HUES64 (cell line): ENCODE data around the gene PRKG2.
A peak's percentile ranks its signal among the peaks of the same experiment; 100 is the strongest.

ENCODE experiments used
- H3K27ac ChIP-seq: 2 replicates; pipeline ENCODE4 v1.7.0; 2013; ENCODE audit warnings: low read depth, low read length, inconsistent platforms
- H3K27me3 ChIP-seq: 2 replicates; pipeline ENCODE4 v1.6.1; 2013; ENCODE audit warnings: mild to moderate bottlenecking, low read length; ENCODE audit not compliant: insufficient read depth
- H3K36me3 ChIP-seq: 2 replicates; pipeline ENCODE4 v1.6.1; 2013; ENCODE audit warnings: mild to moderate bottlenecking, low read length; ENCODE audit not compliant: insufficient read depth
- H3K4me1 ChIP-seq: 2 replicates; pipeline ENCODE4 v1.6.1; 2013; ENCODE audit warnings: mild to moderate bottlenecking, low read length, moderate library complexity; ENCODE audit not compliant: insufficient read depth
- H3K4me3 ChIP-seq: 2 replicates; pipeline ENCODE4 v1.5.1; 2013; ENCODE audit warnings: mild to moderate bottlenecking, low read length, moderate library complexity
- H3K9ac ChIP-seq: 2 replicates; pipeline ENCODE4 v1.6.1; 2013; ENCODE audit warnings: mild to moderate bottlenecking, low read depth, low read length
- H3K9me3 ChIP-seq: 2 replicates; pipeline ENCODE4 v1.6.1; 2013; ENCODE audit warnings: low read depth, low read length; ENCODE audit not compliant: insufficient read depth
- WGBS: fragments of 150-250, 120-280 bp; methylation state at CpG from one replicate; pipeline ENCODE4 v1.1.7; 2013; ENCODE audit warnings: missing lambda C conversion rate; 5-methylcytosine and 5-hydroxymethylcytosine counted together

PRKG2 gene

DNA sequence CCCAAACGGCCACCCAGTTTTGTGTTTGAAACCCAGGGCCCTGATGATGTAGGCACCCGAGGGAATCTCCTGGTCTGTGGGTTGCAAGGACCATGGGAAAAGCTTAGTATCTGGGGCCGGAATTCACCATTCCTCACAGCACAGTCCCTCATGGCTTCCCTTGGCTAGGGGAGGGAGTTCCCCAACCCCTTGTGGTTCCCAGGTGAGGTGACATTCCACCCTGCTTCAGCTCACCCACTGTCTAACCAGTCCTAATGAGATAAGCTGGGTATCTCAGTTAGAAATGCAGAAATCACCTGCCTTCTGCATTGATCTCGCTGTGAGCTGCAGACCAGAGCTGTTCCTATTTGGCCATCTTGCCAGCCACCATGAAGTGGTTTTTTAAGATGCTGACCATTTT, 84.0 kb downstream of the PRKG2 start:
- Histone ChIP-seq H3K27me3 (no peaks in the 10 kb centered on the region), H3K27ac (no peak overlapping the region), H3K4me1 (no peaks in the 10 kb centered on the region), H3K9ac (no peak overlapping the region), H3K36me3 (no peaks in the 10 kb centered on the region), H3K9me3 (no peaks in the 10 kb centered on the region), H3K4me3 (no peak overlapping the region)
- 88% methylated on average over 4 of the region's 4 CpGs for WGBS

DNA sequence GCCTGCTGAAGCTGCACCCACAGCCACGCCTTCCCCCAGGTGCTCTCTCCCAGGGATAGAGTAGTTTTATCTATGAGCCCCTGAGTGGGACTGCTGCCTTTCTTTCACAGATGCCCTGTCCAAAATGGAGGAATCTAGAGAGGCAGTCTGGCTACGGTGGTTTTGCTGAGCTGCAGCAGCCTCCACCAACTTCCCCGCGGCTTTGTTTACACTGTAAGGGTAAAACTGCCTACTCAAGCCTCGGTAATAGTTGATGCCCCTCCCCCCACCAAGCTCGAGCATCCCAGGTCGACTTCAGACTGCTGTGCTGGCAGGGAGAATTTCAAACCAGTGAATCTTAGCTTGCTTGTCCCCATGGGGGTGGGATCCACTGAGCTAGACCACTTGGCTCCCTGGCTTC, 84.5 kb downstream of the PRKG2 start:
- no peaks in the 10 kb centered on the region for H3K27me3 ChIP-seq
- H3K4me1 ChIP-seq: no peaks in the 10 kb centered on the region
- H3K9ac ChIP-seq: 0 out of 2 replicates have a peak overlapping the region, but pooled peaks have one; percentile 40
- H3K36me3 ChIP-seq: no peaks in the 10 kb centered on the region
- no peak overlapping the region for H3K4me3 ChIP-seq
- no peaks in the 10 kb centered on the region for H3K9me3 ChIP-seq
- no peak overlapping the region for H3K27ac ChIP-seq
- WGBS: 49% methylated on average over 7 of the region's 7 CpGs

DNA sequence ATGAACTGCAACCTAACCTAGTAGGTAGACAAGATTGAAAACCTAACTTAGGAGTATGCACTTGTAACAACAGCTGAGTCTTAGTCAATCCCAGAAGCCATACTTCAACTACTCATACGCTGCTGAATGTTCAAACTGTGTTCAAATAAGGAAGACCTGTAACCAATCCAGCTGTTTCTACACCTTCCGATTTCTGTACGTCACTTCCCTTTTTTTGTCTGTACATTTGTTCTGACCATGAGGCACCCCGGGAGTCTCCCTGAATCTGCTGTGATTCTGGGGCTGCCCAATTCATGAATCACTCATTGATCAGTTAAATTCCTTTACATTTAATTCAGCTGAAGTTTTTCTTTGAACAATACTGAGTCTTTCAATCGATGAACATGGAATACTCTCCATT, 95.0 kb downstream of the PRKG2 start:
- Histone ChIP-seq H3K27me3 (no peaks in the 10 kb centered on the region), H3K36me3 (no peaks in the 10 kb centered on the region)
- WGBS: 94% methylated on average over 5 of the region's 5 CpGs

DNA sequence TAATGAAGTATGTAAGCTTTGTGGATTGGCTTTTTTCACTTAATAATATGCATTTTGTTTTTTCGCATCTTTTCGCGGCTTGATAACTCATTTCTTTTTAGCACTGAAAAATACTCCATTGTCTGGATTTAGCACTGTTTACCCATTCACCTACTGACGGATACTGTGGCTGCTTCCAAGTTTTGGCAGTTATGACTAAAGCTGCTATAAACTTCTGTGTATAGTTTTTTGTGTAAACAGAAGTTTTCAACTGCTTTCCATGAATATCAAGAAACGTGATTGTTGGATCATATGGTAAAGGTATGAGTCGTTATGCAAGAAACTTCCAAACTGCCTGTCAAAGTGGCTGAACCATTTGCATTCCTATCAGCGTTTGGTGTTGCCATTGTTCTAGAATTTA, 96.9 kb downstream of the PRKG2 start:
- Histone ChIP-seq H3K9ac (no peak overlapping the region), H3K4me3 (no peak overlapping the region), H3K27me3 (no peaks in the 10 kb centered on the region), H3K4me1 (0 out of 2 replicates have a peak, but pooled peaks cover 4% of the 10 kb centered on the region), H3K36me3 (no peaks in the 10 kb centered on the region), H3K27ac (no peak overlapping the region), H3K9me3 (no peaks in the 10 kb centered on the region)
- 88% methylated on average over 7 of the region's 7 CpGs for WGBS

More for the DNA sequence above, 95.0 kb downstream of the PRKG2 start:
- H3K4me3 ChIP-seq: no peak overlapping the region
- no peaks in the 10 kb centered on the region for H3K9me3 ChIP-seq
- no peak overlapping the region for H3K9ac ChIP-seq
- 0 out of 2 replicates have a peak, but pooled peaks cover 4% of the 10 kb centered on the region for H3K4me1 ChIP-seq
- H3K27ac ChIP-seq: no peak overlapping the region

DNA sequence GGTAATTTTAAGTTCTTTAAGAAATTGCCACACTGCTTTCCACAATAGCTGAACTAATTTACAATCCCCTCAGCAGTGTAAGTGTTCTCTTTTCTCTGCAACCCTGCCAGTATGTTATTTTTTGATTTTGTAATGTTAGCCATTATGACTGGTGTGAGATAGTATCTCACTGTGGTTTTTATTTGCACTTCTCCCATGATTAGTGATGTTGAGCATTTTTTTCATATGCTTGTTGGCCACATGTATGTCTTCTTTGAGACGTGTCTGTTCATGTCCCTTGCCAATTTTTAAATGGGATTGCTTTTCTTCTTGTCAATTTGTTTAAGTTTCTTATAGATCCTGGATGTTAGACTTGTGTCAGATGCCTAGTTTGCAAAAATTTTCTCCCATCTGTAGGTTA, 98.5 kb downstream of the PRKG2 start:
- Histone ChIP-seq H3K36me3 (no peaks in the 10 kb centered on the region), H3K27me3 (no peaks in the 10 kb centered on the region), H3K4me1 (0 out of 2 replicates have a peak, but pooled peaks cover 4% of the 10 kb centered on the region), H3K9me3 (no peaks in the 10 kb centered on the region), H3K4me3 (no peak overlapping the region), H3K27ac (no peak overlapping the region), H3K9ac (no peak overlapping the region)
- 95% methylated on average over 1 of the region's 1 CpG for WGBS

DNA sequence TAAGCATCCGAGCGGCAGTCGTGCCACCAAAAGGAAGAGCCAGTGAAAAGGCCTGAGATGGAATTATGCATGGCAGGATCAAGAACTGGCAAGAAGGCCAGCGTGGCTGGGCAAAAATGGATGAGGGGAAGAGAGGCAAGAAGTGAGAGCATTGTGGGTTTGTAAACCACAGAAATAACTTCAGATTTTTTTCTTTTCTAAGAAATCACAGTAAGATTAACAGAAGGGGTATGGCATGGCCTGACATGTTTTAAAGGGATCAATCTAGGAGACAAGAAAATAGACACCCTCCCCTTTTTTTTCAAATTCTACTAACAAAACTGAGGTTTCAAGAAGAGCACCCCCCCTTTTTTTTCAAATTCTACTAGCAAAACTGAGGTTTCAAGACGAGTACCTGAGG, 102.0 kb downstream of the PRKG2 start:
- Histone ChIP-seq H3K27me3 (no peaks in the 10 kb centered on the region), H3K4me1 (no peaks in the 10 kb centered on the region), H3K9me3 (no peaks in the 10 kb centered on the region), H3K36me3 (no peaks in the 10 kb centered on the region), H3K27ac (no peak overlapping the region), H3K4me3 (no peak overlapping the region), H3K9ac (no peak overlapping the region)
- WGBS: 92% methylated on average over 5 of the region's 5 CpGs

DNA sequence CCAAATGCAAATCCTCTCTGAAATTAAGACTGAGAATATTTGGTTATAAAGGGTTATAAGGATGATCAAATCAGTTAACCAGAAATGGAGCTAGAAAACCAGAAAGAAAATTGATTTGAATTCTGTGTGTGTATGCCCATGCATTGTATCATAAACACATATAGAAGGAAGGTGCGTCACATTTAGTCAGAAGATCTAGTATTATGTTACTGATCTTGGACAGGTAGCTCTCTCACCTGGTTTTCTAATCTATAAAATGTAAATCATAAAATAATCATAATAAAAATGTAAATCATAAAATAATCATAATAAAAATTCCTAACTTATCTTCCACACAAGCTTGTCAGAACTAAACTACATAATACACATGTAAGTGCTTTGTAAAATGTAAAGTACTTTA, 105.7 kb downstream of the PRKG2 start:
- no peaks in the 10 kb centered on the region for H3K27me3 ChIP-seq
- H3K4me3 ChIP-seq: no peak overlapping the region
- H3K27ac ChIP-seq: no peak overlapping the region
- H3K4me1 ChIP-seq: no peaks in the 10 kb centered on the region
- no peaks in the 10 kb centered on the region for H3K36me3 ChIP-seq
- H3K9me3 ChIP-seq: no peaks in the 10 kb centered on the region
- no CpG with 5 or more reads among the region's 1 CpG for WGBS
- no peak overlapping the region for H3K9ac ChIP-seq

DNA sequence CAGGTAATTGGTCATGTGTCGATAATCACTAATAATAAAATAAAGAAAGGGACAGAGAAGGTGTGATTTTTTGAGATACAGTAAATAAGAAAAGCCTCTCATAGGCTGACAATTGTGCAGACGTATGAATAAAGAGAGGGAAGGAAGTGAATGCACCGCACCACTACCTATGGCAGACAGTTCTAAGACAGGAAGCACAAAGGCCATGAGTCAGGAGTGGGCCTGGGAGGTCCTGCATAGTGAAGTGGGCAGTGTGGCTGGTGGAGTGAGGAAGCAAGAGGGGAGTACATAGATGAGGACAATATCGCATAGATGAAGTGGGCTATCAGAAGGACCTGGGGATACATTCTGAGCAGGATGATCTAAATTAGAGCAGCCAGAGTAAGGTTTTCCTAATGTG, 108.9 kb downstream of the PRKG2 start:
- no peaks in the 10 kb centered on the region for H3K4me1 ChIP-seq
- H3K27ac ChIP-seq: no peak overlapping the region
- H3K27me3 ChIP-seq: no peaks in the 10 kb centered on the region
- H3K4me3 ChIP-seq: no peak overlapping the region
- 92% methylated on average over 3 of the region's 4 CpGs for WGBS
- no peak overlapping the region for H3K9ac ChIP-seq
- H3K9me3 ChIP-seq: no peaks in the 10 kb centered on the region
- no peaks in the 10 kb centered on the region for H3K36me3 ChIP-seq

DNA sequence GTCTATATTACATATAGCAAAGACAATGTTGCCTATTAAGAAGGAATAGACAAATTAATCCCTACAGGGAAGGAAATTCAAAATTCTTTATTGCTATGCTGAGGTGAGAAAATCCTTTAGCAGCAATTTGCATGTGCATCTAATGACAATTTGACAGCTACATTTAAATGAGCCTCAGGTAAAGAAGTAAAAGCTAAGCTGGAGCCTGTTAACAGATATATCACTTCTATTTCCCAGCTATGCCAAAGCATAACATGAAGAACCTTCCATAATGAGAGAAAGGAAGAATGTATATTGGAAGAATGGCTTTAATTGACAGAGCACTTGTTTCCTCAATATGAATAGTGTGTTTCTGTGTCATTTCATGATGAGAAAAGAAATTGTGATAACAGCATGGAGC, 112.9 kb downstream of the PRKG2 start:
- no peaks in the 10 kb centered on the region for H3K36me3 ChIP-seq
- no peak overlapping the region for H3K4me3 ChIP-seq
- no peaks in the 10 kb centered on the region for H3K9me3 ChIP-seq
- H3K27me3 ChIP-seq: no peaks in the 10 kb centered on the region
- no peaks in the 10 kb centered on the region for H3K4me1 ChIP-seq
- no peak overlapping the region for H3K27ac ChIP-seq
- H3K9ac ChIP-seq: no peak overlapping the region

DNA sequence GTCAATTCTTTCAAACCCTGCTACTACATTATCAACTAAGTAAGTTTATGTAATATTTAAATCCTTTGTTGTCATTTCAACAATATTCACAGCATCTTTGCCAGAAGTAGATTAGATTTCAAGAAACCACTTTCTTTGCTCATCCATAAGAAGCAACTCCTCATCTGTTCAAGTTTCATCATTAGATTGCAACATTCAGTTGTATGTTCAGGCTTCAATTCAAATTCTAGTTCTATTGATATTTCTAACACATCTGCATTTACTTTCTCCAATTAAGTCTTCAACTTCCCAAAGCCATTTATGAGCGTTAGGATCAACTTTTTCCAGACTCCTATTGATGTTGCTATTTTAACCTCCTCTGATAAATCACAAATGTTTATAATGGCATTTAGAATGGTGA, 118.5 kb downstream of the PRKG2 start:
- Histone ChIP-seq H3K9ac (no peak overlapping the region), H3K9me3 (no peaks in the 10 kb centered on the region), H3K27me3 (no peaks in the 10 kb centered on the region), H3K27ac (no peak overlapping the region), H3K36me3 (no peaks in the 10 kb centered on the region), H3K4me1 (no peaks in the 10 kb centered on the region), H3K4me3 (no peak overlapping the region)
- WGBS: 94% methylated on average over 1 of the region's 1 CpG

DNA sequence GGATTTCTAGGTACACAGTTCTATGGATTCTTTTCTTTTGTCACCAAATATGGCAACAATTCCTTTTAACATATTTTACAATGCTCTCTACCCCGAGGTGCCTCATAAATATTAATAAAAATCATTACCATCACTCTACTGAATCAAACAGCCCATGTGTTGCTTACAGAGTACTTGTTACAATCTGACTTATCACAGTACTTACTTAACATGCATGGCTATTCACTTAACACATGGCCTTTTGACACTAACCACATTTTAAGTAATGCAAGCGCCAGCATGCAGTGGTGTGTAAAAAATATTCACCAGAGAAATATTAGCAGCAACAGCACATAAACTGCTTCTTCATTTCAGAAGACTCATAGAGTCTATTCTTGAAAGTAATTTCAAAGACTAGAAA, 119.6 kb downstream of the PRKG2 start:
- Histone ChIP-seq H3K4me1 (no peaks in the 10 kb centered on the region), H3K9me3 (no peaks in the 10 kb centered on the region), H3K9ac (no peak overlapping the region), H3K4me3 (no peak overlapping the region), H3K27ac (no peak overlapping the region), H3K27me3 (no peaks in the 10 kb centered on the region), H3K36me3 (no peaks in the 10 kb centered on the region)
- 80% methylated on average over 2 of the region's 2 CpGs for WGBS

DNA sequence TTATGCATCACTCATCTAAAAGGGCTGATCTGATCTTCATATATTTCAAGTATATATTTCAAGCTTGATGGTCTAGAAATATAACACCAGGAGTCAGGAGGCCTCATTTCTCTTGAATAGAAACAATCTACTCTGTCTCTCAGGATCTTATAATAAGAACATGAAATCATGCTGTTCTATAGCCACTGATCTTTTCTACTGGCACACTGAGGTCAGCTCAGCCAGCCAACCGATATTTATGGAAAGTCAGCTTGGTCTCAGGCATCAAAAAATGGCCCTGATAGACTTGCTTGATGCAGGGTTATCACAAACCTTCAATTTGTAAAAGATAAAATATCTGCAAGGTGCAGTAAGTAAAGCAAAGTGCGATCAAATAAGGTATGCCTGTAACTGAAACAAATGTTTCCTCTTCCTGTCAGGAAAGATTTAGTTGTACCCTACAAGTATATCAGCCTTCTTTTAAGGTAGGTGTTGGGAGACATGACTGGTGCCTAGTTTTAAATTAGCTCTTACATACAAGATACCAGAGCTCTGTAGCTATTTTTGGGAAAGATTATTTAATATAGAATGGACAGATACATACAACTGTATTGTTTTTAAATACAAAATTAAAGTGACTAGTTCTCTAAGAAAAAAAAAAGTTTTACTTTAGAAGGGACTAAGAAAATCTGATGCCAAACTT, 121.2 kb downstream of the PRKG2 start:
- no peak overlapping the region for H3K4me3 ChIP-seq
- 97% methylated on average over 1 of the region's 2 CpGs for WGBS
- no peaks in the 10 kb centered on the region for H3K27me3 ChIP-seq
- no peak overlapping the region for H3K9ac ChIP-seq
- H3K4me1 ChIP-seq: no peaks in the 10 kb centered on the region
- H3K36me3 ChIP-seq: no peaks in the 10 kb centered on the region
- H3K27ac ChIP-seq: no peak overlapping the region
- H3K9me3 ChIP-seq: no peaks in the 10 kb centered on the region
